Panc1 (cell line): ENCODE results near the gene ATP2C1.

Experiments used
- POLR2AphosphoS5 ChIP-seq: IDR thresholded peaks from 2 replicates; pipeline ENCODE4 v1.6.1; 2012; ENCODE audit warnings: mild to moderate bottlenecking, low read depth, low read length, moderate library complexity
- TF ChIP-seq, protein P1 (sequence below): fragments of 450-650 bp; IDR thresholded peaks from 2 replicates; pipeline ENCODE4 v1.5.1; 2017; ENCODE audit warnings: mild to moderate bottlenecking
- TF ChIP-seq, protein P2 (sequence below), 2 experiments: IDR thresholded peaks; 2 replicates each; pipeline ENCODE4 v1.6.1; 2011 to 2012; ENCODE audit warnings: low read depth in 2 of 2, control low read depth in 1 of 2, low read length in 1 of 2, mild to moderate bottlenecking in 1 of 2, moderate library complexity in 1 of 2; ENCODE audit not compliant: insufficient read depth in 1 of 2

DNA sequence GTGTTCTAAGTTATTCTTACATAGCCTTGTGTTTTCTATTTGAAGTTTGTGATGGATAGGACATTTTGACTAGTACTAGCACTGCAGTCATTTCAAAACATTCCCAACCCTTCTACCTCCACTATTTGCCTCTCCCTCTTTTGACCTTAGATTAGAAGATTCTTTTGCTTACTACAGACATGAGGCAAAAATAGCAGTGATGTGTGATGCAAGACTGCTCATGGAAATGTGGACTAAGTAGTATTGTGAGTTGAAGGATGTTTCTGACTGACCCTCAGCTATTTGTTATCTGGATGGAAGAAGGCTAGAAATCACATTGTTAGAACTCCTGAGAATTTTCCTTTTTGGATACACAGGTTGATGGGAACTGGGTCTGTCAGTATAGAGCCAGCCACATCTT, 45.9 kb downstream of the ATP2C1 start:
- TF ChIP-seq, protein P1, sequence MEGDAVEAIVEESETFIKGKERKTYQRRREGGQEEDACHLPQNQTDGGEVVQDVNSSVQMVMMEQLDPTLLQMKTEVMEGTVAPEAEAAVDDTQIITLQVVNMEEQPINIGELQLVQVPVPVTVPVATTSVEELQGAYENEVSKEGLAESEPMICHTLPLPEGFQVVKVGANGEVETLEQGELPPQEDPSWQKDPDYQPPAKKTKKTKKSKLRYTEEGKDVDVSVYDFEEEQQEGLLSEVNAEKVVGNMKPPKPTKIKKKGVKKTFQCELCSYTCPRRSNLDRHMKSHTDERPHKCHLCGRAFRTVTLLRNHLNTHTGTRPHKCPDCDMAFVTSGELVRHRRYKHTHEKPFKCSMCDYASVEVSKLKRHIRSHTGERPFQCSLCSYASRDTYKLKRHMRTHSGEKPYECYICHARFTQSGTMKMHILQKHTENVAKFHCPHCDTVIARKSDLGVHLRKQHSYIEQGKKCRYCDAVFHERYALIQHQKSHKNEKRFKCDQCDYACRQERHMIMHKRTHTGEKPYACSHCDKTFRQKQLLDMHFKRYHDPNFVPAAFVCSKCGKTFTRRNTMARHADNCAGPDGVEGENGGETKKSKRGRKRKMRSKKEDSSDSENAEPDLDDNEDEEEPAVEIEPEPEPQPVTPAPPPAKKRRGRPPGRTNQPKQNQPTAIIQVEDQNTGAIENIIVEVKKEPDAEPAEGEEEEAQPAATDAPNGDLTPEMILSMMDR = no peak
- no peak for TF ChIP-seq POLR2AphosphoS5
- TF ChIP-seq, protein P2, sequence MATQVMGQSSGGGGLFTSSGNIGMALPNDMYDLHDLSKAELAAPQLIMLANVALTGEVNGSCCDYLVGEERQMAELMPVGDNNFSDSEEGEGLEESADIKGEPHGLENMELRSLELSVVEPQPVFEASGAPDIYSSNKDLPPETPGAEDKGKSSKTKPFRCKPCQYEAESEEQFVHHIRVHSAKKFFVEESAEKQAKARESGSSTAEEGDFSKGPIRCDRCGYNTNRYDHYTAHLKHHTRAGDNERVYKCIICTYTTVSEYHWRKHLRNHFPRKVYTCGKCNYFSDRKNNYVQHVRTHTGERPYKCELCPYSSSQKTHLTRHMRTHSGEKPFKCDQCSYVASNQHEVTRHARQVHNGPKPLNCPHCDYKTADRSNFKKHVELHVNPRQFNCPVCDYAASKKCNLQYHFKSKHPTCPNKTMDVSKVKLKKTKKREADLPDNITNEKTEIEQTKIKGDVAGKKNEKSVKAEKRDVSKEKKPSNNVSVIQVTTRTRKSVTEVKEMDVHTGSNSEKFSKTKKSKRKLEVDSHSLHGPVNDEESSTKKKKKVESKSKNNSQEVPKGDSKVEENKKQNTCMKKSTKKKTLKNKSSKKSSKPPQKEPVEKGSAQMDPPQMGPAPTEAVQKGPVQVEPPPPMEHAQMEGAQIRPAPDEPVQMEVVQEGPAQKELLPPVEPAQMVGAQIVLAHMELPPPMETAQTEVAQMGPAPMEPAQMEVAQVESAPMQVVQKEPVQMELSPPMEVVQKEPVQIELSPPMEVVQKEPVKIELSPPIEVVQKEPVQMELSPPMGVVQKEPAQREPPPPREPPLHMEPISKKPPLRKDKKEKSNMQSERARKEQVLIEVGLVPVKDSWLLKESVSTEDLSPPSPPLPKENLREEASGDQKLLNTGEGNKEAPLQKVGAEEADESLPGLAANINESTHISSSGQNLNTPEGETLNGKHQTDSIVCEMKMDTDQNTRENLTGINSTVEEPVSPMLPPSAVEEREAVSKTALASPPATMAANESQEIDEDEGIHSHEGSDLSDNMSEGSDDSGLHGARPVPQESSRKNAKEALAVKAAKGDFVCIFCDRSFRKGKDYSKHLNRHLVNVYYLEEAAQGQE (IDR thresholded peaks at IDR 0.05; ENCODE audit: insufficient read depth in 1 of 2, low read depth in 2 of 2, low read length in 1 of 2) = no peak
